Left ventricle myocardium inferior (tissue), 1 donor: ENCODE results near the gene EMILIN2. TPM values are rescaled to one million over a fixed set of nuclear protein-coding genes. Genes with fewer than 3 reads are reported as not detected.
"Not testable (repeated sequence)": the region's sequence is repeated elsewhere in the genome, so short reads cannot be mapped to it uniquely, and the experiment has no call there.

Source experiments
- DNase-seq: peaks from one replicate; pipeline ENCODE4 v3.0.0-alpha.2; 2020
- H3K27ac ChIP-seq: fragments of 200-600 bp; replicated peaks from 2 replicates; pipeline ENCODE4 v1.8.0; 2021
- H3K27me3 ChIP-seq: fragments of 200-600 bp; 2 replicates; pipeline ENCODE4 v1.8.0; 2021; ENCODE audit warnings: low read depth
- H3K36me3 ChIP-seq: fragments of 200-600 bp; 2 replicates; pipeline ENCODE4 v1.8.0; 2021
- H3K4me1 ChIP-seq: fragments of 200-600 bp; 2 replicates; pipeline ENCODE4 v1.8.0; 2021
- H3K4me3 ChIP-seq: fragments of 200-600 bp; 2 replicates; pipeline ENCODE4 v1.8.0; 2021; ENCODE audit warnings: mild to moderate bottlenecking, moderate library complexity
- H3K9me3 ChIP-seq: fragments of 200-600 bp; replicated peaks from 2 replicates; pipeline ENCODE4 v1.8.0; 2021
- intact Hi-C: fragments of 100-400 bp; cut with micrococcal nuclease; formaldehyde crosslinking; loops from one replicate; pipeline ENCODE4 v1.11.0; 2022
- total RNA-seq: library from RNA; stranded (reverse); fragmentation: NEBNext Ultra II Directional; extraction: Animal tissue kit (Norgen Biotek cat#: 25700); gene quantifications from one replicate; pipeline ENCODE4 v1.2.1, GENCODE V29; 2021
- TF ChIP-seq, protein P1 (sequence below): fragments of 200-600 bp; IDR thresholded peaks from 2 replicates; pipeline ENCODE4 v1.8.0; 2021; ENCODE audit warnings: antibody characterized with exemption, mild to moderate bottlenecking, borderline replicate concordance
- donor health status: DM: no; HTN: yes; CAD: no; lungs with severe emphysema.

The EMILIN2 gene
- total RNA-seq, 1 donor from 2014 or later, result 12.4 TPM

- no peak overlapping the region for H3K4me3 ChIP-seq
- H3K9me3 ChIP-seq, result no peaks in the 10 kb centered on the region
- H3K27ac ChIP-seq, result peak overlapping the region; percentile 28
- intact Hi-C loops, result no loop called here
- TF ChIP-seq, protein P1, sequence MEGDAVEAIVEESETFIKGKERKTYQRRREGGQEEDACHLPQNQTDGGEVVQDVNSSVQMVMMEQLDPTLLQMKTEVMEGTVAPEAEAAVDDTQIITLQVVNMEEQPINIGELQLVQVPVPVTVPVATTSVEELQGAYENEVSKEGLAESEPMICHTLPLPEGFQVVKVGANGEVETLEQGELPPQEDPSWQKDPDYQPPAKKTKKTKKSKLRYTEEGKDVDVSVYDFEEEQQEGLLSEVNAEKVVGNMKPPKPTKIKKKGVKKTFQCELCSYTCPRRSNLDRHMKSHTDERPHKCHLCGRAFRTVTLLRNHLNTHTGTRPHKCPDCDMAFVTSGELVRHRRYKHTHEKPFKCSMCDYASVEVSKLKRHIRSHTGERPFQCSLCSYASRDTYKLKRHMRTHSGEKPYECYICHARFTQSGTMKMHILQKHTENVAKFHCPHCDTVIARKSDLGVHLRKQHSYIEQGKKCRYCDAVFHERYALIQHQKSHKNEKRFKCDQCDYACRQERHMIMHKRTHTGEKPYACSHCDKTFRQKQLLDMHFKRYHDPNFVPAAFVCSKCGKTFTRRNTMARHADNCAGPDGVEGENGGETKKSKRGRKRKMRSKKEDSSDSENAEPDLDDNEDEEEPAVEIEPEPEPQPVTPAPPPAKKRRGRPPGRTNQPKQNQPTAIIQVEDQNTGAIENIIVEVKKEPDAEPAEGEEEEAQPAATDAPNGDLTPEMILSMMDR, result no peak
- H3K27me3 ChIP-seq, result peaks cover 22% of the 10 kb centered on the region
- DNase-seq, result no peak
- no peaks in the 10 kb centered on the region for H3K36me3 ChIP-seq
- peaks cover 36% of the 10 kb centered on the region for H3K4me1 ChIP-seq
Observed at GRCh38 chr18:2853926-2854664, 7.3 kb downstream of the EMILIN2 start.

- Histone ChIP-seq H3K36me3 (no peaks in the 10 kb centered on the region), H3K4me1 (peaks cover 36% of the 10 kb centered on the region), H3K27me3 (peaks cover 18% of the 10 kb centered on the region), H3K27ac (peak overlapping the region; percentile 28), H3K9me3 (peaks cover 5% of the 10 kb centered on the region), H3K4me3 (no peak overlapping the region)
- TF ChIP-seq, protein P1, result no peak
- intact Hi-C loops, result no loop called here
- DNase-seq, result no peak
Observed at GRCh38 chr18:2854875-2855274, 8.1 kb downstream of the EMILIN2 start.

DNA sequence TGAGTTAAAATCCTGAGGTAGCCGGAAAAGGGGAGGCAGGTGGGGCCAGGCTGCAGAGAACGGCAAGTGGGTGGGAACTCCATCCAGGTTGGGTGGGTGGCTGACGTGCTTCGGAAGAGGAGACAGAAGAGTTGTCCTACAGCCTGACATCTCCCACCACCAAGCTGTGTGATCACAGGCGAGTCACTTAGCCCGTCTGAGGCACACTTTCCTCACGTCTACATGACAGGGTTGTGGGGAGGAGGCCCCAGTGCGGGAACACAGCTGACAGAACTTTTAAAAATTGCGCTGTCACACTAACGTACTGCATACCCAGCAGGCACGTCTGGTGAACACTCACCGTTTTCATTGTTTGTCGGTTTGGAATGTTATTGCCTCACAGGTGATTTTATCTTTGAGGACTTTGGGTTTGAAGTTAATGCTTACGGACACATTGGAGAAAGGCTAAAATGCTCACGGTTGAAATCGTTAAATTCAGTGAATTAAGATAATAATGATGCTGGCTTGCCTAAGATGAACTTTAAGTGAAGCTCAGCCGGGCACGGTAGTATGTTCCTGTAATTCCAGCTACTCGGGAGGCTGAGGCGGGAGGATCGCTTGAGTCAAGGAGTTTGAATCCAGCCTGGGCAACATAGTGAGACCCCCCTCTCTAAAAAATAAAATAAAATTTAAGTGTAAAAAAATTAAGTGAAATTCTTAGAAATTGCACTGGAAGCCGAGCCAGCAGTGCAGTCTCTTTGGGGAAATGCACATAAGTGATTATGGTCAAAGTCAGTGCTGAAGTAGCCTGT, 8.9 kb downstream of the EMILIN2 start:
- Histone ChIP-seq H3K36me3 (no peaks in the 10 kb centered on the region), H3K27me3 (peaks cover 10% of the 10 kb centered on the region), H3K4me1 (peaks cover 36% of the 10 kb centered on the region), H3K9me3 (peaks cover 12% of the 10 kb centered on the region), H3K27ac (peak overlapping the region; percentile 87), H3K4me3 (no peak overlapping the region)
- TF ChIP-seq, protein P1, result no peak
- DNase-seq, result no peak
- intact Hi-C loops, result no loop called here

- Histone ChIP-seq H3K4me1 (peaks cover 36% of the 10 kb centered on the region), H3K9me3 (peaks cover 12% of the 10 kb centered on the region), H3K27me3 (peaks cover 2% of the 10 kb centered on the region), H3K27ac (peak overlapping the region; percentile 87), H3K4me3 (peak overlapping the region; percentile 29), H3K36me3 (no peaks in the 10 kb centered on the region)
- TF ChIP-seq, protein P1, result no peak
- intact Hi-C loops, result no loop called here
- no peak for DNase-seq
Observed at GRCh38 chr18:2856547-2857170, 9.9 kb downstream of the EMILIN2 start.

DNA sequence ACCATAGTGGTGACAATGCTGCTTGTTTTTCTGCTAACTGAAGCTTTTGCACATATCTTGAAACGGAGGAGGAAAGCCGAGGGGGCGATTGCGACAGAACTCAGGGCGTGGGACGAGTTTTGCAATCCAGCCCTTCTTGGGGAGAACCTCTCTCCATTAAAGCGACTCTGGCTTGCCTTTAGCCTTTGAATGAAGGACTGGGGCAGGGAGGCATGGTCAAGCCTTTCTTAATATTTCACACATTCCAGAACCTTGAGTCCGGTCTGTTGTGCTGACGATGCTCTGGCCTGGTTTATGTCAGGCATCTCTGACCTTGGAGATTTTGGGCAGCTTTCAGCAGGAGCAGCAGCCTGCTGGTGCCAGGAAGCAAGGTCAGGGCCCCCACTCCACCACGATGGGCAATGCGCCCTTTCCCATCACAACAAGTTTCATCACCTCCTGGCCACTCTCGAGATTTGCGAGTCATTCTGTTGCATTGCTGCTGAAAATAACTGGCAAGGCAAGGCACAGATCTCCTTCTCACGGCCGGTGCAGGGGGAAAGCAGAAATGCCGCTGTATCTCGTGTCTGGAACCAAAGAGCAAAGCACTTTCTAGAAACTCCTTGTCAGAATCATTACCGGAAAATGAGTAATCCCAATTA, 10.8 kb downstream of the EMILIN2 start:
- intact Hi-C loops, result no loop called here
- no peaks in the 10 kb centered on the region for H3K27me3 ChIP-seq
- H3K4me3 ChIP-seq, result peak overlapping the region; percentile 29
- peak overlapping the region; percentile 87 for H3K27ac ChIP-seq
- TF ChIP-seq, protein P1, result no peak
- peaks cover 12% of the 10 kb centered on the region for H3K9me3 ChIP-seq
- peaks cover 36% of the 10 kb centered on the region for H3K4me1 ChIP-seq
- H3K36me3 ChIP-seq, result no peaks in the 10 kb centered on the region
- DNase-seq, result peak; percentile 85

DNA sequence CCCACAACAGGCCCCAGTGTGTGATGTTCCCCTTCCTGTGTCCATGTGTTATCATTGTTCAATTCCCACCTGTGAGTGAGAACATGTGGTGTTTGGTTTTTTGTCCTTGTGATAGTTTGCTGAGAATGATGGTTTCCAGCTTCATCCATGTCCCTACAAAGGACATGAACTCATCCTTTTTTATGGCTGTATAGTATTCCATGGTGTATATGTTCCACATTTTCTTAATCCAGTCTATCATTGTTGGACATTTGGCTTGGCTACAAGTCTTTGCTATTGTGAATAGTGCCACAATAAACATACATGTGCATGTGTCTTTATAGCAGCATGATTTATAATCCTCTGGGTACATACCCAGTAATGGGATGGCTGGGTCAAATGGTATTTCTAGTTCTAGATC, 13.6 kb downstream of the EMILIN2 start:
- H3K27me3 ChIP-seq, H3K4me3 ChIP-seq, H3K36me3 ChIP-seq, H3K27ac ChIP-seq, DNase-seq, intact Hi-C loops: not testable (repeated sequence)
- H3K9me3 ChIP-seq, result peaks cover 12% of the 10 kb centered on the region
- peaks cover 23% of the 10 kb centered on the region for H3K4me1 ChIP-seq

DNA sequence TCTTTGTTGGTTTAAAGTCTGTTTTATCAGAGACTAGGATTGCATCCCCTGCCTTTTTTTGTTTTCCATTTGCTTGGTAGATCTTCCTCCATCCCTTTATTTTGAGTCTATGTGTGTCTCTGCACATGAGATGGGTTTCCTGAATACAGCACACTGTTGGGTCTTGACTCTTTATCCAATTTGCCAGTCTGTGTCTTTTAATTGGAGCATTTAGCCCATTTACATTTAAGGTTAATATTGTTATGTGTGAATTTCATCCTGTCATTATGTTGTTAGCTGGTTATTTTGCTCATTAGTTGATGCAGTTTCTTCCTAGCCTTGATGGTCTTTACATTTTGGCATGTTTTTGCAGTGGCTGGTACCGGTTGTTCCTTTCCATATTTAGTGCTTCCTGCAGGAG, 17.2 kb downstream of the EMILIN2 start:
- peaks cover 12% of the 10 kb centered on the region for H3K9me3 ChIP-seq
- H3K4me1 ChIP-seq, H3K36me3 ChIP-seq, H3K27me3 ChIP-seq, DNase-seq, H3K4me3 ChIP-seq, intact Hi-C loops, H3K27ac ChIP-seq: not testable (repeated sequence)

DNA sequence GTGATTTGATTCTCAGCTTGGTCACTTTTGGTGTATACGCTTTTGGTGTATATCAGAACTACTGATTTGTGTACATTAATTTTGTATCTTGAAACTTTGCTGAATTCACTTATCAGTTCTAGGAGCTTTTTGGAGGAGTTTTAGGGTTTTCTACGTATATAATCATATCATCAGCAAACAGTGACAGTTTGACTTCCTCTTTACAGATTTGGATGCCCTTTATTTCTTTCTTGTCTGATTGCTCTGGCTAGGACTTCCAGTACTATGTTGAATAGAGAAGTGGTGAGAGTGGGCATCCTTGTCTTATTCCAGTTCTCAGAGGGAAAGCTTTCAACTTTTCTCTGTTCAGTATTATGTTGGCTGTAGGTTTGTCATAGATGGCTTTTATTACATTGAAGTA, 19.7 kb downstream of the EMILIN2 start:
- intact Hi-C loops, H3K9me3 ChIP-seq, DNase-seq, H3K4me3 ChIP-seq, H3K4me1 ChIP-seq, H3K36me3 ChIP-seq, H3K27ac ChIP-seq, H3K27me3 ChIP-seq: not testable (repeated sequence)
